K562 (cell line): Measurements from ENCODE around the gene CCDC97. TPM values are rescaled to one million over a fixed set of nuclear protein-coding genes. Genes with fewer than 3 reads are reported as not detected.
A peak's percentile ranks its signal among the peaks of the same experiment; 100 is the strongest.

Experiments
- ARID4B ChIP-seq: sonication (generic); formaldehyde crosslinking; IDR thresholded peaks from 2 replicates; pipeline ENCODE4 v1.8.0; 2022; ENCODE audit warnings: mild to moderate bottlenecking, missing genetic modification reagents
- BCLAF1 ChIP-seq, 2 experiments: fragments of 450-650 bp in 1 of 2; IDR thresholded peaks; 2 replicates each; pipeline ENCODE4 v1.6.1; 2011 to 2017; ENCODE audit warnings: low read depth in 2 of 2, antibody characterized with exemption in 1 of 2, borderline replicate concordance in 1 of 2, low read length in 1 of 2, mild to moderate bottlenecking in 1 of 2, mixed read lengths in 1 of 2; ENCODE audit not compliant: control insufficient read depth in 1 of 2
- CBFA2T3 ChIP-seq: fragments of 450-650 bp; IDR thresholded peaks from 2 replicates; pipeline ENCODE4 v1.6.1; 2017
- E2F8 ChIP-seq: fragments of 450-650 bp; IDR thresholded peaks from 2 replicates; pipeline ENCODE4 v1.7.1; 2018; ENCODE audit warnings: mild to moderate bottlenecking, low read depth; ENCODE audit not compliant: partially characterized antibody
- KLF10 ChIP-seq: fragments of 250-450 bp; sonication (Bioruptor Pico); IDR thresholded peaks from 2 replicates; pipeline ENCODE4 v1.6.1; 2021; ENCODE audit warnings: matching md5 sums
- LARP7 ChIP-seq: fragments of 450-650 bp; IDR thresholded peaks from 2 replicates; pipeline ENCODE4 v1.6.1; 2016
- MXI1 ChIP-seq: IDR thresholded peaks from 2 replicates; pipeline ENCODE4 v1.6.1; 2011; ENCODE audit warnings: low read depth, mild to moderate bottlenecking, improper control_type of control experiment, low read length
- MYC ChIP-seq, 2 experiments: fragments of 250-450 bp in 1 of 2; sonication (Bioruptor Pico) in 1 of 2; IDR thresholded peaks; 2 replicates each; pipeline versions ENCODE4 v1.5.1 to v1.6.1; 2012 to 2021; ENCODE audit warnings: low read depth in 2 of 2, borderline replicate concordance in 1 of 2, improper control_type of control experiment in 1 of 2, low read length in 1 of 2, mild to moderate bottlenecking in 1 of 2, moderate library complexity in 1 of 2
- SRSF3 ChIP-seq: fragments of 200-400 bp; formaldehyde crosslinking; IDR thresholded peaks from 2 replicates; pipeline ENCODE4 v1.6.1; 2016; ENCODE audit warnings: mild to moderate bottlenecking, low read length, moderate library complexity; ENCODE audit not compliant: insufficient read depth
- TAL1 ChIP-seq: fragments of 450-650 bp; IDR thresholded peaks from 2 replicates; pipeline ENCODE4 v1.6.1; 2016; ENCODE audit warnings: mild to moderate bottlenecking
- TFAM ChIP-seq: fragments of 250-450 bp; sonication (Bioruptor Pico); conservative IDR thresholded peaks from 2 replicates; pipeline ENCODE4 v1.5.0; 2021; ENCODE audit warnings: mild to moderate bottlenecking, moderate library complexity
- ZNF280A ChIP-seq: fragments of 450-650 bp; IDR thresholded peaks from 2 replicates; pipeline ENCODE4 v1.6.1; 2018; ENCODE audit warnings: mild to moderate bottlenecking, low read depth; ENCODE audit not compliant: partially characterized antibody
- ZNF583 ChIP-seq: fragments of 250-450 bp; sonication (Bioruptor Pico); IDR thresholded peaks from 2 replicates; pipeline ENCODE4 v1.4.0; 2020
- polyA plus RNA-seq, 8 experiments: library from polyadenylated mRNA; depleted of rRNA in 4 of 8; stranded (reverse) in 5 of 8; unstranded in 3 of 8; fragments of >200 nt; fragmentation: Nextera tagmentation in 2 of 8; fragmentation: Illumina TruSeq in 1 of 8; extraction: Ambion mirVana in 2 of 8; extraction: Trizol in 1 of 8; gene quantifications; 2 replicates each; pipeline versions ENCODE4 v1.2.1 to v1.2.3, GENCODE V29; 2011 to 2014; ENCODE audit warnings: inconsistent platforms in 1 of 8, missing spikeins in 1 of 8
- total RNA-seq, 7 experiments: library from RNA; depleted of rRNA in 6 of 7; stranded (reverse); fragments of >200 nt in 6 of 7; fragmentation: Illumina TruSeq in 2 of 7; extraction: Trizol in 2 of 7; gene quantifications; 2 replicates each; pipeline versions ENCODE4 v1.2.1 to v1.2.3, GENCODE V29; 2011 to 2021; ENCODE audit warnings: low replicate concordance in 1 of 7

The CCDC97 gene
- total and polyA plus RNA-seq, 9 of the 15 experiments (the other 6 are each of a cell fraction or from before 2014, with no cell fraction given), result 0.60 to 16.5 (median 7.0) TPM

- TF ChIP-seq ARID4B (peak; percentile 77), LARP7 (peak; percentile 45; the same call in 1 of the 2 replicates), CBFA2T3 (peak; percentile 74), TAL1 (peak; percentile 47; the same call in 1 of the 2 replicates), ZNF583 (CRISPR knock-in tag) (no peak), ZNF280A (no peak), TFAM (CRISPR knock-in tag) (no peak), MYC (IDR thresholded peaks at IDR 0.05; ENCODE audit: low read depth, low read length) (no peak), MYC (CRISPR knock-in tag; IDR thresholded peaks at IDR 0.05; ENCODE audit: borderline replicate concordance, low read depth) (peak; percentile 62; the same call in 1 of the 2 replicates), BCLAF1 (IDR thresholded peaks at IDR 0.05; ENCODE audit: borderline replicate concordance in 1 of 2, control insufficient read depth in 1 of 2, low read depth in 2 of 2, low read length in 1 of 2) (no peak), E2F8 (no peak), KLF10 (no peak), MXI1 (peak; percentile 61; the same call in 1 of the 2 replicates), SRSF3 (no peak)
These were observed 40.9 kb downstream of the CCDC97 start (continued) for GRCh38 chr19:41350735-41351338.
